Mesenteric fat pad (tissue), 1 donor: ENCODE measurements around the gene HSPB7. TPM values are rescaled to one million over a fixed set of nuclear protein-coding genes. Genes with fewer than 3 reads are reported as not detected.
"Not testable (repeated sequence)": the region's sequence is repeated elsewhere in the genome, so short reads cannot be mapped to it uniquely, and the experiment has no call there.

ENCODE experiments used
- DNase-seq: peaks from one replicate; pipeline ENCODE4 v3.0.0-alpha.2; 2020; ENCODE audit warnings: low spot score
- long read RNA-seq: library from polyadenylated mRNA; unstranded; transcript quantifications from one replicate; pipeline ENCODE4 v2.0.0, GENCODE V29; 2020
- total RNA-seq: library from RNA; stranded (reverse); fragmentation: NEBNext Ultra II Directional; extraction: Animal tissue kit (Norgen Biotek cat#: 25700); gene quantifications from one replicate; pipeline ENCODE4 v1.2.1, GENCODE V29; 2021
- donor health status: DM: yes; HTN: yes; CAD: no.

HSPB7 gene
- total RNA-seq: 342 TPM
- long read RNA-seq, transcript HSPB7-203 (3 exons, 648 nt): minor isoform, 7 of 464 reads
- long read RNA-seq, transcript HSPB7-201 (3 exons, 2,892 nt): major isoform, 267 of 464 reads
- long read RNA-seq, transcript HSPB7-207 (3 exons, 844 nt): minor isoform, 16 of 464 reads
- long read RNA-seq, transcript HSPB7-205 (2 exons, 2,702 nt): minor isoform, 55 of 464 reads
- long read RNA-seq, partial matches to known transcripts: 94 of 464 reads
- long read RNA-seq, other reads (novel, unspliced or antisense): 16 of 464 reads

DNA sequence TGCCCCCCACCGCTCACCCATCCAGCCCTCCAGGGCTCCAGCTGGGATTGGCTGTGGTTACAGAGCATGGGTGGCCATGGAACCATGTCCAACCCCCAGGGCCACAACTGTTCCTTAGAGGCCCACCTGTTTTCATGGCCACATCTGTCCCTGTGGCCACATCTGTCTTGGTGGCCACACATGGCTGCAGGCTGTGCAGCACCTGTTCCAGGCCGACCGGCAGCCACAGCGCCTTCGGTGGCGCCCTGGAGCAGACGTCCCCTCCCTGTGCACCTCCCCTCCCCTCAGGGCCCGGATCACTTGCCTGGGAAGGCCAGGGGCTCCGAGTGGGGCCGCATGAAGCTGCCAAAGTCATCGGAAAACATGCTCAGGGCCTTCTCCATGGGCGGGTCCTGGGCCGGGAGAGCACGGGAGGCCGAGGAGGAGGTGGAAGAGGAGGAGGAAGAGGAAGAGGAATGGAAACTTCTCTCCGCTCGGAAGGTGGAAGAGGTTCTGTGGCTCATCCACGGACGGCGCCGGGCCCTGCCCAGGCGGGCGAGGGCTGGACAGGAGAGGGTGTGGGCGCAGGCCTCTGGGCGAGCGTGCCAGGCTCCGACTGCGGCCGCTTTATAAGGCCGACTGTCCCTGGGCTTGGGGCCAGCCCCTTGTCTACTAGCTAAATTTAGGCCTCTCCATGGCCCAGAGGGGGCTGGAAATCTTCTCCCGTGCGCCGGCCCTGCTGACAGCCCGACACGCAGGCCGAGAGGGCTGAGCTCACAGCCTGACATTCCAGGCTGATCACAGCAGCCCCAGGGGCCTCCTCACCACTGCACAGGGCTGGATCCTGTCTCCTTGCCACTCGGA is at the start of gene HSPB7:
TSS of gene HSPB7 (minus strand) at position 583 of the 843 bp plus-strand sequence. CDS start at position 503, 80 bp downstream.
- DNase-seq: peak; percentile 94

DNA sequence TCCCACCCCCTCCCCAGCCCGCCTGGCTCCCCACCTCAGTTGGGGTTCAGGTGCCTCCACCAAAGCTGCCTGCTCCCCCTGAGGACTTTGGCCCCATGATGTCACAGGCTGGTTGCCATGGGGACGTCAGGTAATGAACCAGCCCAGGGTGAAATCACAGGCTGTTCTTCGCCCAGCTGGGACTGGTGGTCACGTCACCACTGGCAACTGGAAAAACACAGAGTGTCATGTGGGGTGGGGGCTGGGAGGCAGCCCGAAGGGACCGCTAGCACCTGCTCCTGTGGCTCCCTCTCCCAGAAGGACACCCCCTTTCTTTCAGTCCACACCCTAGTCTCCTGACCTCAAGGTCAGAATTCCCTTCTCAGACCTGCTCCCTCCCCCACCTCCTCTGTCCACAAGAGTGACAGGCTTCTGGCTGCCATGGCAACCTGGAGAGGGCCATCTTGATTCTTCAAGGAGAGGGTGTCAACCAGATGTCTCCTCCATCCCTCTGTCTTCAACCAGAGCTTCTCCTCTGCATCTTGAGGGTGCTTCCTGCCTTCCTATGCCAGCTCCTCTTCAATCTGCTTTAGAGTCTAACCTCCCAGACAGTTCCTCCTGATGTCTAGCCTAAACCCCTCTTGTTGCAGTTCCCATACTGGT is 49.4 kb upstream of the HSPB7 start:
- DNase-seq: no peak

DNA sequence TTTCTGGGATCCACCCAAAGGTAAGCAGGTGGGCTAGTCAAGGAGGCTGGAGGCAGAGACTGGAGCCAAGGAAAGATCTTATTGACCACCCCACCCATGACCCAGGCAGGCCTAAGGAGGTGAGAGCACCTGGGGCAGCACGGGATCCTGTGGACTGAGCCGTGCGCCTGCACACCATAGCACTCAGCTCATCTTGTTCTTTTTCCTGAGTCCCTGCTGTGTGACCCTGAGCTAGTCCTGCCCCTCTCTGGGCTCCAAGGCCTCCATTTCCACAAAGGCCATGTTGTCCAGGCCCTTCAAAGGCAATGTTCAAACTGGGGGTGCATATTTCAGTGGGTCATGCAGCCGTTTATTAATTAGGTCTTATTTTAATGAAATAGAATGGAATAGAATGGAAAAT is 48.4 kb upstream of the HSPB7 start:
- DNase-seq: no peak

DNA sequence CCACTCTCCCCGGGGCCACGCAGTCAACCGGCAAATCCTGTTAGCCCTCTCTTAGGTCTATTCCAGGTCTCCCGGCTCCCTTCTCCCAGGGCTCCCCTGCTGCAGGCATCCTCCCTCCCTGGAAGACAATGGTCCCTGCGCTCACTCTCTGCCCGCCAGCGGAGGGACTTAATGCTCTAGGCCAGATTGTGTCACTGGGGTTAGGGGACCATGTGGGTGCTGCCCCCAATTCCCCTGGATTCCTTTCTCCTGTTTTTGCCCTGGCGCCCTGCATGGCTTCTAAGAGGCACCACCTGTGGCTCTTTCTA is 47.4 kb upstream of the HSPB7 start:
- DNase-seq: no peak

DNA sequence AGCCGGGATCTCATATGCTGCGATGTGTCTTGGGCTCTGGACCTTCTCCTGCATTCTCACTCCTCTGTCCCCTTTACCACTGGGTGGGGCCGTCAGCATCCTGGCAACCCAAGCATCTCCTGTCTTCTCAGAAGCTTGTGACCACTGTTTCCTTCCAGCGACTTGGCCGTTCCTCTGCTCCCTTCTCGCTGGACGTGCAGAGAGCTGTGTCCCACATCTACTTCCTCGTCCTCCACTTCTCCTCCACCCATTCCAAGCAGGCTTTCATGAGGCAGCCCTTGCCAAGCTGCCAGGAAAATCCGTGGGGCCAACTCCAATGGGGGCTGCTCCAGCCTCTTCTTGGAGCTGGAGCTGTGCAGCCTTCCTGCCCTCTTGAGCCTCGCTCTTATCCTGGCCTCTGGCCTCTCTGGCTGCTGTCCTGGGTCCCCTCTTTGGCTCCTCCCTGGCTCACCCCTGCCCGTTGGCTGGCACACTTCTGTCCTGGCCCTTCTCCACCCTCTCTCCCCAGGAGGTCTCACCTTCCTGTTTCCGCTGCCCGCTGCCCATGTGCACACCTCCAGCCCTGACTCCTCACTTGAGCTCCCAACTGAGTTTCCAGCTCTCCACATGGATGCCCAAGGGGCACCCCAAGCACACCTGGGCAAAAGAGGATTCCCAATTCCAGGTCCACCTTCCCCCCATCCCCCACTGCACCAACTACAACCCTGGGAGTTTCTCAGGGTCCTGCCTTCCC is 46.9 kb upstream of the HSPB7 start:
- no peak for DNase-seq

DNA sequence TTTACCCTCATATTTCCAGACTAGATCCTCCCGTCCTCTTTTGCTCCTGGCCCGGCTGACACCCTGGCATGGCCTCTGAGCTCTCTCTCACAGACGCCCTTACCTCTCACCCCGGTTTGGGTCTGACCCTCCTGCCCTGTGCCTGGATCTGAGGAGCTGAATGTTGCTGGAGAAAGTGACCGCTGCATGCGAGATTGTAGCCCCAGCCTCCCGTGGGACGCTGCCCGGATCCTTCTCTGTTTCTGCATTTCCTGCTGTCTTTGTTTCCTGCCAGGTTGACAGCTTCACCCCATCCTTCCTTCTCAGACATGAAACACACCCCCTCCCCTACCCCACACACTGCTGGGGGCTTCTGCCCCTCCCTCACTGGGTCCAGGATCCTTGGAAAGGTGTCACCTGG is 46.1 kb upstream of the HSPB7 start:
- no peak for DNase-seq

DNA sequence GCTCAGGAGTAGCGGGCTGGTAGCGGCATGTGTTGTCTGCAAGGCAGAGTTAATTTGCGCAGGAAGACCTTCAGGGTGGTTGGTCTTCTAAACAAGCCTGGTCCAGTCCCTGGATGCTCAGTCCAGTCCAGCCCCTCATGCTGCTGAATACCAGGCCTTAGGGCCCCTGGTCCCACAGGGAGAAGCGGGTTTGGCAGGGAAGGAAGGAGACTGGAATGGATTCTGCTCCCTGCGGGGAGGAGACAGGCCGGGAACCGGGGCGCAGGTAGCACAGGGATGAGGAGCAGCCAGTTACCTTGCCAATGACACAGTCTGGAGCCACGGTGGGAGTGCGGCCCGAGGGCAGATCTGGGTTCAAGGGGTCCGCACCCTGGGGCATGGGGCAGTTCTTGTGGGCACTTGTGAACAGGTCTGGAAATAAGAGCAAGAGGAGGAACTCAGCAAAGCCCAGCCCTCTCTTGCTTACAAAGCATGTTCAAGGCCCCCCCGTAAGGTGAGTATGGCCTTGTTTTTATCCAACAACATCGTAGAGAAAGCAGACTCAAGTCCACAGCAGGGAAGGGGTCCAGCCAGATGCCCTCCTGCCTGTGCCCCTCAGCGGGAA is 45.5 kb upstream of the HSPB7 start:
- no peak for DNase-seq

DNA sequence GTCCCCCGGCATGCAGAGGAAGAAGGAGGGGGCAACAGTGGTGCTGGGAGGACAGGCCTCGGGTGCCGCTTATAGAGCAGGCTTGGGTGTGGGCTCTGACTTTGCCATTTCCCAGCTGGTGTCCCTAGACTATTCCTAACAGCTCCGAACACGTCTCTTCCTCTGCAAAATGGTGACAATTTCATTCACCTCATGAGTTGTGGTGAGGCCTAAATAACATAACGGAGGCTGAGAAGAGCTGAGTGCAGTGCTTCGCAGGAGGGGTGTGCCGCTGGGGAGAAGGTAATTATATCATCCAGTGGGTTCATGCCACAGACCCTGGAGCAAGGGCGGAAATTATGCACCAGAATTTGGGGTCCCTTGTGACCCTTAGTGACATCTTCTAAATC is 44.8 kb upstream of the HSPB7 start:
- not testable (repeated sequence) for DNase-seq

DNA sequence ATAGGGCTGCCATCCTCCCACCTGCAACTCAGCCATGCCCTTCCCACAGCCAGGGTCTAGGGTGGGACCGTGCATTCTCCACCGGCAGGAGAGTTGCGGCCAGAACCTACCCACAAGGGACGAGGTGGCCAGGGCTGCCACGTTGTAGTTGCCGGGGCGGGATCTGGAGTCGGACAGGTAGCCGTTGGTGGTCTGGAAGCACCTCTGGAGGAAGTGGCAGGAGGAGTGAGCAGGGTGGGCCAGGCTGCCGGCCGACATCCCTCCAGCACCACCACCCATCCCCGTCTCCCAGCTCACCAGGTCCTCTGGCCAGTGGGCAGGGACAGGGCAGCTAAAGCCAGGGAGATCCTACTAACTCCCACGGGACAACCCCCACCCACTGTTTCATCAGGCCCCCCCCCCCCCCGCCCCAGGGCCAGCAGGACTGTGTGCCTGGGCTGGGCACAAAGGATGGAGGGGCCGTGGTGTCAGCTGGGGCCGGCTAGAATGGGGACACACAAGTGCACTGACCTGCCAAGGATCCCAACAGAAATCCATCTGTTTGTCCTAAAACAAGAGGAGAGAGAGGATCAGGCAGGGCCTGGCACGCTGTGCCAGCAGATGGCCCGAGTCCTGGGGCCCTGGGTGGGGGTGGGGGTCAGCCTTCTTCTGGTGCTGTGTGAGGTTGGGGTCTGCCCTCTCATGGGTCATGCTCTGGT is 44.3 kb upstream of the HSPB7 start:
- DNase-seq: not testable (repeated sequence)

DNA sequence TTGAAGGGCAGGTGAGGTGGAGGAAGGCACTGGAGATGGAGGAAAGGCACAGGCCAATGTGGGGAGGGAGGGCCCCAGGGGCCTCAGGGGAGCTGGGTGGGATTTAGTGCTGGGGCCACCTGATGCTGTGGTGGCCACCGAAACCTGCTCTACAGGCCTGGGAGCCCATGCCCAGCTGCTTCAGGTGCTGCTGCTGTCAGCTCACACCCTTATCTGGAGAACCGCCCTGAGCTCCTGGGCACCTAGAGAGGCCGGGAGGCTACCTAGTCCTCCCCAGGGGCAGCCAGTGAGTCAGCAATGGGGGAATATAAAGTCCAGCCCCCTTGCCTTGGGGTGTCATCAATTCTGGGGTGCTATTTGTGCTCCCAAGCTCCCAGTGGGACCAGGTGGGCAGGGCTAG is 43.4 kb upstream of the HSPB7 start:
- DNase-seq: no peak

DNA sequence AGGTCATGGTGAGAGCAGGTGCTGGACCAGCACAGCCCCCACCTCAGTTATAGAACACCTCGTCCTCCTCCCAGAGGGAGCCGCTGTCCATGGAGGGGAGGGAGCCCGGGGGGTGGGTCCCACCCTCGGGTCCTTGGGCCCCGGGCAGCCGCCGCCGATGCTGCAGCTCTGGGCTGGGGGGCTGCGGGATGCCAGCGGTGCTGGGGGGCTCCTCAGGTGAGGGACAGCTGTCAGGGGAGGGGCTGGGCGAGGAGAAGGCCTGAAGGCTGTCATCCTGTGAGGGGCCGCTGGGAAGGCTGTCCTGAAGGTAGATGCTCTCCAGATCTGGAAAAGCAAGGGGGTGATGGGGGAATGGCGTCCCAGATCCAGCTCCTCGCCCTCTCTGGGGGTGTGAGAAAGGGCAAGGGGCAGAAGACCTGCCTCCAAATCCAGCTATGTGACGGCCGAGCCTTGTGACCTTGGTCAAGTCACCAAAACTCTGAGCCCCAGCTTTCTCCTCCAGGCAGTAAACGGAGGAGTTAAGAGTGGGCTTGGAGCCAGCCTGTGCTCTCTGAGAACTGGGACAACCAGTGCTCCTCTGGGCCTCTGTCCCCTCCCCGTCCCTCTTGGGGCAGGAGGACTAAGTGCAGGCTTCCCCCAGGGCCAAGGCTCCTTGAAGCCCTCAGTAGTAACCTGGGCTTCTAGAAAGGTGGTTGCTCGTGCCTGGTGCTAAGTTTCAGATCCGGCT is 40.7 kb upstream of the HSPB7 start:
- DNase-seq: not testable (repeated sequence)

DNA sequence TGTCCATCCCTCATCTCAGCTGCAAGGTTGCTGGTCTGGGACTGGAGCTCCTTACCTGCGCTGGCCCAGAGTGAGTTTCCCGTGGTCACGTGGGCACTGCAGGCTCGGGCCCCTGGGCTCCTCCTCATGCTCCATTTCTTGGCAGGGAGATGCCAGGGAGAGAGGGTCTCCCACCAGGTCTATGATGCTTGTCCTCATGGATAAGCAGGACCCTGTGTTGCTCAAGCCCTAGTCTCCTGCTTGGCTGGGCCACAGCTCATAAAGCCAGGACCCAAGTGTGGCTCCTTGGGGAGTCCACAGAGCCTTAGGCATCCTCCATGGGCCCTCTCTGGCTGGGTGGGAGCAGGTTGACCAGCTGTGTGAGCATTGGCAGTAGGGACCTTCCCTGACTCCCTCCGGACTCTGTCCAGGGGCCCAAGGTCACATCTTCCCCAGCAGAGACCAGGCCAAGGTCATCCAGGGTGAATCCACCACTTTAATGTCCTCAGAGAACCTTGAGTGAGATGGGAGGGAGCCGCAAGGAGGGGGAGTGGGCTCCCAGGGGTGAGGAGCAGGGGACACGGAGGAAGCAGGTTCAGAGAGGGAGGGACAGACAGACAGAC is 39.6 kb upstream of the HSPB7 start:
- not testable (repeated sequence) for DNase-seq

DNA sequence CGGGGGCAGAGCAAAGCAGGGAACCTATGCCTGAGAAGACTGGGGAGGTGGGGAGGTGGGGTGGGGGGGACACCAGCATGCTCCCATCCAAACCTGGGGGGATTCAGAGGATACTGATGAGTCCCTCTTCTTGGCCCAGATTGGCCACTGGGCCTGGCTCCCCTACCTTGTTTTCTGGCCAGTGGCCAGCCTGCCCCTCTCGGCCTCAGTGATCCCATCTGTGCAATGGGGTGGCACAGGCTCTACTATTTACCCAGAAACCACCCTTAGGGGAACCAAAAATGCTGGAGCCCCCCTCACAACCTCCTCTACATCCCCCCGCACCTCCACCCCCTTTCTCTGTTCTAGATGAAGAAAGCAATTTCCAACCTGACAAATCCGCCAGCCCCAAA is 38.7 kb upstream of the HSPB7 start:
- DNase-seq: not testable (repeated sequence)

DNA sequence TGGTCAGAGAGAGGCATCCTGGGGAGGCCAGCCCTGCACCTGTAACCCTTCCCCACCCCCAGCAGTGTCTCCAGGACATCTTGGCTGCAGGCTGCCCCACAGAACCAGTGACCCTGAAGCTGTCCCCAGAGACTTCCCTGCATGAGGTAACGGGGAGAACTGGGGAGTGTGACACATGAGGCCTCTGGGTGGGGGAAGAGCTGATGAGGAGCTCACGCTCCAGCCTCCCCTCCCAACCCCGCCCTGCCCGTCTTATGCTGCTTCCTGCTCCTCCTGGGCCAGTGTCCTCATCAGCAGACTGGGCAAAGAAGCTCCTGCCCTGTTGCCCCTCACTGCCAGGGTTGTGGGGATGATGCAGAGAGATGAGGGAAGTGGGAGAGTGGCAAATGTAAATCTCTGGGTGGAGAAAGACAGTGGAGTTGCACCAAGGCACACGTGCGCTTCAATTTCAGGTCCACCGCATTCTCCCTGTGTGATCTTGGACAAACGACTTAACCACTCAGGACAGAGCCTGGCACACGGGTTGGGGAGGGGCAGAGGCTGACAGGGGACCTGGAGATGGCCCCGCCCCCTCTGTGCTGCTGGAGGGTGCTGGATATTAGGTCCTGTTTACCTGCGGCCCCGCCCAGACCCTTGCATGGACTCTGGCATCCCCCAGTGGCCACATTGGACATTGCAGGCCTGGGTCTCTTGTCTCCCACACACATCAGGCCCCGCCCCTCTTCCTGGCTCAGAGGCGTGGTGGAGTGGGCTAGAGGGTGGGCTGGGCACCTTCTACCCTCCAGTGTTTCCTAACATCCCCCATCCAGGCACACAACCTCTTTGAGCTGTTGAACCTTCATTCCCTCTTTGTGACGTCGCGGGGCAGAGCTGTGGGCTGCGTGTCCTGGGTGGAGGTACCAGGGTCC is 38.0 kb upstream of the HSPB7 start:
- no peak for DNase-seq

DNA sequence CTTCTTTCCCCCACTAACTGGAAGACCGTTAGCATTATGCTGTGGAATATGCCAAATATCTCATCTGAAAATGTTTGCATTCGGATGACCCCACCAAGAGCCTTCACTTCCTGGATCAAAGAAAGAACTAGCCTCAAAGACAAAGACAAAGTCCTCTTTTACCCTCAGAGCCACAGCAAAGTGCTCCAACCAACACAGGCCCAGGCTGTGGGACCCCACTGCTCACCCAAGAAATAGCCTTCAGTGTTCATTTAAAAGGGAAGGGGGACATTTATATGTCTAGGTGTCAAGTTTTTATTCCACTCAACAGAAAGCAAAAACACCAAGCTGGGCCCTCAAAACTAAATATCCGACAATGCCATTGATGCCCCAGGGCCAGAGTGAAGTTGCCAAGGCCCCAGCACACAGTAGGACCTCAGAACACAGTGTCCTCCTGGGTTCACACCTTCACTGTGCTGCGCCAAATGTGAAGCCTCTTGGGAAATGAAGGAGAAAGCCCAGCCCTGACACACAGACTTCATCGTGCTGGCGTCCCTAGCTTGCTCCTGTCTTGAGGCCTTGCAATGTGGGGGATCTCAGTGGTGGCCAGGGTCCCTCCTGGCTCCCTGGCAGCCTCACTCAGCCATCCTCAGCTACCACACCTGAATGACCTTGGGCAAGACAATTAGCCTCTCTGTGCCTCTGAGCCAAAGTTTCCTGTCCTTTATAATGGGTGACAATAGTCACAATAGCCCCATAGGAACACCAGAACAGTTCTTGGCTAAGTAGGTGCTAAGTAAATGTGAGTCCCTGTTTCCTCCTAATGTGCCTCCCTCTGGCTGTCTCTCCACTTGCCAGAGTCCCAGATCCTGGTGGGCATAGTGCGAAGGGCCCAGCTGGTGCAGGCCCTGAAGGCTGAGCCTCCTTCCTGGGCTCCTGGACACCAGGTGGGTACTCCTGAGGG is 37.0 kb upstream of the HSPB7 start:
- no peak for DNase-seq

DNA sequence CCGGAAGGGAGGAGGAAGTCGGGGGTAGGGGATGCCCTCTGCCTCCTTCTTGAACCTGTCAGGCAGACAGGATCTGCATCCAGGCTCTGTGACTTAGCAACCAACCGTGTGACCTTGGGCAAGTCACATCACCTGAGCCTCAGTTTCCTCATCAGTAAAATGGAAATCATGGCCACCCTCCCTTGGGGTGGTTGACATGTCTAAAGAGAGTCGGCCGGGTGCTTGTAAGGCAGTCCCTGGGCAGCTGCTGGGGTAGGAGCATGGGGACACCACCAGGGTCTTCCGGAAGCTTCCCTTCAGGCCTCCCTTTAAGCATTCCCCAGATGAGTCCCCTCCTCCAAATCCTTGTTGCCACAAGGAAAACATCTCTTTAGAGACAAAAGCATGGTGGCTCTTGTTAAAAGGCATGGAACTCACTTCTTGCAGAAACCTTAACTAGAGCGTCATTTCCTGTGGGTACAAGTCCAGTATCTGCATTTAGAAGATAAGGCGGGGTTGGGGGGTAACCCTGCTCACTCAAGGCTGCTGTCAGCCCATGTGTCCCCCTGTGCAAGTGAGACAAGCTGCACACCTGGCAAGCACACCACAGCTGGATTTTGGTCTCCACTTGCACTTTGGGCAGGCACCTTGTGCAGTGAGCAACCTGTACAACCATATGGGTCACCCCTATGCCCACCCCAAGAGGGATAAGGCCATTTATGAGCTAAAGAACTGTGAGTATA is 36.1 kb upstream of the HSPB7 start:
- DNase-seq: no peak

DNA sequence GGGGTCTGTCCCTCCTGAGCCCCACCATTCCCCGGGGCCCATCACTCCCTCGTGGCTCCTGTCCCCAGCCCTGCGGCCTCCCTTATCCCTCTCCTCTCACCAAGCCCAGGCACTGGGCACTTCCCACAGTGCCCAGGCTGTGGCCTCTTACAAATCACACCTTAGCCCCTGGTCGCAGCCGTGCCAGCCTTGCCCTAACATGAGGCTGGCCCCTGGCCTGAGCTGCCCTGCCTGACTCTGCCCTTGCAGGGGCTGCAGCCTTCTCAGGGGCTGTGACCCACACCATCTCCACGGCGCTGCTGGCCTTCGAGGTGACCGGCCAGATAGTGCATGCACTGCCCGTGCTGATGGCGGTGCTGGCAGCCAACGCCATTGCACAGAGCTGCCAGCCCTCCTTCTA is 34.1 kb upstream of the HSPB7 start:
- not testable (repeated sequence) for DNase-seq
